LNCaP clone FGC (cell line): ENCODE results near the gene OR51E1.

Experiments
- DNase-seq: peaks from one replicate; pipeline ENCODE4 v3.0.0-alpha.2; 2011; ENCODE audit warnings: low read depth
- H3K4me3 ChIP-seq: 2 replicates; pipeline ENCODE4 v1.5.1; 2011; ENCODE audit warnings: mild to moderate bottlenecking, low read depth, low read length, control low read depth
- CTCF ChIP-seq: IDR thresholded peaks from 2 replicates; pipeline ENCODE4 v1.5.1; 2012; ENCODE audit warnings: mild to moderate bottlenecking; ENCODE audit not compliant: control insufficient read depth, insufficient read depth; ENCODE audit errors: extremely low read depth

The OR51E1 gene

GRCh38 chr11:4684631-4685285, 41.0 kb downstream of the OR51E1 start:
- no peak for DNase-seq
- TF ChIP-seq CTCF, result no peak
- no peak overlapping the region for H3K4me3 ChIP-seq

- no peak for DNase-seq
- no peak overlapping the region for H3K4me3 ChIP-seq
- no peak for TF ChIP-seq CTCF
Measured at GRCh38 chr11:4695442-4695841, 51.7 kb downstream of the OR51E1 start.

GRCh38 chr11:4697585-4697984, 53.8 kb downstream of the OR51E1 start, which contains the start of gene OR51E2:
TSS of gene OR51E2 (minus strand) at chr11:4697853. CDS start at chr11:4682711, 15,142 bp downstream.
- DNase-seq, result no peak
- no peak within 1 kb of the TSS for H3K4me3 ChIP-seq
- no peak for TF ChIP-seq CTCF

- H3K4me3 ChIP-seq, result no peak overlapping the region
- no peak for TF ChIP-seq CTCF
- DNase-seq, result no peak
Measured at GRCh38 chr11:4699697-4700435, 56.1 kb downstream of the OR51E1 start.

- H3K4me3 ChIP-seq, result no peak overlapping the region
- peak; percentile 96 for DNase-seq
- no peak for TF ChIP-seq CTCF
Measured at GRCh38 chr11:4700436-4700820, 56.6 kb downstream of the OR51E1 start.

- H3K4me3 ChIP-seq, result no peak within 1 kb of the TSS
- no peak for TF ChIP-seq CTCF
- DNase-seq, result no peak
Measured at GRCh38 chr11:4704054-4704789, 60.4 kb downstream of the OR51E1 start, which contains the start of gene MMP26. TSS of gene MMP26 (plus strand) at chr11:4704784.
